GM19397 (cell line): ENCODE results near the gene TMOD2.

Source experiments
- ATAC-seq: cut with Tn5 transposase; IDR thresholded peaks from one replicate; pipeline ENCODE4 v1.9.1; 2021; ENCODE audit warnings: mild to moderate bottlenecking, moderate library complexity; ENCODE audit not compliant: unreplicated experiment

The TMOD2 gene

GRCh38 chr15:51848811-51849210 is 97.4 kb downstream of the TMOD2 start:
- ATAC-seq, result no peak

GRCh38 chr15:51849860-51850259 is 98.5 kb downstream of the TMOD2 start:
- ATAC-seq, result no peak

- ATAC-seq, result no peak
These were observed 102.6 kb downstream of the TMOD2 start for GRCh38 chr15:51853998-51854397.

- no peak for ATAC-seq
These were observed 104.2 kb downstream of the TMOD2 start for GRCh38 chr15:51855612-51856011.

GRCh38 chr15:51856714-51857380 is 105.5 kb downstream of the TMOD2 start:
- no peak for ATAC-seq

- ATAC-seq, result no peak
These were observed 110.4 kb downstream of the TMOD2 start for GRCh38 chr15:51861557-51862359.

- no peak for ATAC-seq
These were observed 111.7 kb downstream of the TMOD2 start for GRCh38 chr15:51863131-51863530.

GRCh38 chr15:51864408-51865056 is 113.1 kb downstream of the TMOD2 start:
- no peak for ATAC-seq

- ATAC-seq, result no peak
These were observed 113.9 kb downstream of the TMOD2 start for GRCh38 chr15:51865317-51865716.
